Measurements from ENCODE around the gene FANCF.

The FANCF gene

DNA sequence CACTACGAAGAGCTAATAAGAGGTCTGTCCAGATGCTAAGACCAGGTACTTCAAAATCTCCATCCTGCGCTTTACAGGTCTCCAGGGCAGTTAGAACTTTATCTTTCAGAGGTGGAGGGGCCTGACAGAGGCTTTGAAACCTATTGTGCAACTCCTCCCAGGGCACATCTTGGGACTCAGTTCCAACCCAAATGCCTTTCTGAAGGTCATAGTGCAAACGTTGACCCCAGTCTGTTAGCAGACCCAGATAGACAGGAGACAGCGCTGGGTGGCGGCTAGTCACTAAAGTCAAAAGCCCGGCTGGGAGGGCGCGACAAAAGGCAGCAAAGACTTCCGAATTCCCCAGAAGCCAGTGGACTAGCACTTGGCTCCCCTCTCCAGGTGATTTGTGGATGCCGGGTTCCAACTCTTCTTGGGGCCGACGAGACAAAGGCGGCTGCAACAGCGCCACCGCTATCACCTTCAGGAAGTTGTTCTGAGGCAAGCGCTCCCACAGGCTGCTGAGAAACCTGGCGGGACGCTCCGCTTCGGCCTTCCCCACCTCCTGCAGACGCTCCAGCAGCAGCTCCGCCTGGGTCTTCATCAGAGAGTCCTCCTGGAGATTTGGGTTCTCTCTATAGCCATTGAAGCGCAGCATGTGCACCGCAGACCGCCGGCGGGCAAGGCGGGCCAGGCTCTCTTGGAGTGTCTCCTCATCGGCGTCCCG, 728 bp downstream of the FANCF start:
- DNase-seq = peak; percentile 53

DNA sequence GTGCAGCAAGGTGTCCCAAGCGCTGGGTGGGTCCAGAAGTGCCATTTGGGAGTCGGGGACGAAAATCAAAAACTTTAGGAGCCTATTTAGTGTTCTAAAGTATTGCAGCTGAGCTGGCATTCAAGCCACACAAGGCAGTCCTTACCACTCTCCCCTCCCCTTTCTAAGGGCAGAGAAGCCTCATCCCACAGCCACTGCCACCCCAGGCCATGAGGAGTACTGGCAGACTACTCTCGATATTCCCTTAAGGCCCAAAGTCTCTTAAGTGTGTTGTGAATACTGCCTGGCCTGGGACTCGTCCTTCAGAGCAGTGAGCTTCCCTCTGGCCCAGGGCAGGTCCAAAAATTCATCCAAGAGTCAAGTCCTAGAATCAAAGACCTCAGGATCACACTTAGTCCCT, 7.8 kb downstream of the FANCF start:
- DNase-seq = no peak

DNA sequence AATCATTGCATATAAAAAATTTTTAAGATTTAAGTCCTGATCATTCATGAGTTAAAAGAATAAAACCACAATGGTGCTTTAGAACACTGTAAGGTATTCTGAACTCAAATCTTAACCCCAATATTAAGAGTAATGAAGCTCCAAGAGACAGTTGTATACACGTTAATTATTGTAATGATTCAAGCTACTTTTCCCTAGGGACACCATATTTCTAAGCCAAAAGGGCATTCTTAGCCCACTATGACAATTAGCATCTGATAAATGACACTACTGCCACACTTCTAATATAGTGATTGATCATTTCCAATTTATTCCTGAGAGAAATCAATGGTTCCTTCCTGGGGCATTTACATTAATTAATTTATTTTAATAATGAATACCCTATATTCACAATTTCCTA, 21.7 kb downstream of the FANCF start:
- no peak for DNase-seq

DNA sequence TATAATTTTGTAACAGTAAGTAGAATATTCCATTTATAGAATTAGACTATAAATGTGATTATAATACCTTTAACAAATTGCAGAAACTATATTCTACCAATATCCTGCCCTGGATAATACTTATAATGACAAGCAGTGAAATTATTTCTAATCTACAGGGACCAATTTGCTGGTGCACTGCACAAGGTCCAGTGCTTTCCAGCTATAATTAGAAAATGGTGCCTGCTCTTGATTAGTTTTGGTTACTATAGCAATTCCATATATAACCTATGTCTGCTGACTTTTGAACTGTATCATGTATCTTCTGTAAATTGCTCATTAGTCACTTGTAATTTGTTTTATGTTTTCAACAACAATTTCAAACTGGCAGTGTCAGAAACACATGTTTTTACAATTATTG, 23.1 kb downstream of the FANCF start:
- DNase-seq = no peak

DNA sequence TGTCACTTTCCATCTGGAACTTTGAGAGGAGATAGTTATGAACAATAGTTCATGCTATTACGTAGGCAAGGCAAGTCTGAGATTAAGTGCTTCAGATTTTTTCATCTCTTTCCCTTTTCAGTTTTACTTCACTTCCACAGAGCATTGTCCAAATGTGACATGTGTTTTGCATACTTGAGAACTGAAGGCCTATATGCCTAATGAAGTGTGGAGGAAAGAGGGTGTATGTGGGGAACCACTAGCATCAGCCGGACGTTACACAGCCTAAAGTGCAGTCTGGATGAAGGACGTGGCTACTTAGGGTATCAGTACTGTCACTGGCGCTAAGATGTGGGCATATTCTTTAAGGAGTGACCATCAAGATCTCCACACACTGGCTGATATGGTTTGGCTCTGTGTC, 26.2 kb downstream of the FANCF start:
- no peak for DNase-seq

DNA sequence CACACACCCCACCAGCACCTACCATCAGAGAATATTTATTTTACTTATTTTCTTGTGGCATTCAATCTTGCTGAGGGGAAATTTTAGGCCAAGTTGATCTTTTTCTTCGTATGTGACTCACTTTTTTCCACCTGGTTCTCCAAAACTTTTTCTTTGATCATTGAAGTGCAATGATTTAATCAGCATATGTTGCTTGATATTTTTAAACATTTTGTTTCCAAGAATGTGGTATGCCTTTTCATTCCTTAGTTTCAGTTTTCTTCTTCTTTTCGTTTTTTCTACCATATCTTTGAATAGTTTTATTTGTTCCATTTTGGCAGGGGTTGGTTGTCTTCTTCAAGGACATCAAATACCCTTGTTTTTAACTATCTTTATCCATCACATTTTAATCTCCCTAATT, 28.6 kb downstream of the FANCF start:
- DNase-seq = no peak

DNA sequence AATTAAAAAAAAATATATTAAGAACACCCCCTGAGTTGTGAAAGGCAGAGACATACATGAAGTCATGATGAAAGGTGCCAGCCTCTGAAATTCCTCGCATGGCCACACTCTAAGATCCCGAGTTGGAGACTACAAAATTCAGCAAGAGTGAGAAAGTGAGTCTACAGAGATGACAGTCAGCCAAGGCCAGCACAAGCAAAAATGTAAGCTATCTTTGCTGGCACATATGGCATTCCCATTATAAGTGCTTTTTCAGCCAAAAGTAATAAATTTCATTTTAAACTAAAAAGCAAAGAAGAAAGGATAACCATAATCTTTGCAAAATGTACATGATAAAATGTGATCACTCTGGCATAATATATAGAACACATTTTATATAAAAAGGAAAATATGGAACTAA, 40.6 kb downstream of the FANCF start:
- no peak for DNase-seq

DNA sequence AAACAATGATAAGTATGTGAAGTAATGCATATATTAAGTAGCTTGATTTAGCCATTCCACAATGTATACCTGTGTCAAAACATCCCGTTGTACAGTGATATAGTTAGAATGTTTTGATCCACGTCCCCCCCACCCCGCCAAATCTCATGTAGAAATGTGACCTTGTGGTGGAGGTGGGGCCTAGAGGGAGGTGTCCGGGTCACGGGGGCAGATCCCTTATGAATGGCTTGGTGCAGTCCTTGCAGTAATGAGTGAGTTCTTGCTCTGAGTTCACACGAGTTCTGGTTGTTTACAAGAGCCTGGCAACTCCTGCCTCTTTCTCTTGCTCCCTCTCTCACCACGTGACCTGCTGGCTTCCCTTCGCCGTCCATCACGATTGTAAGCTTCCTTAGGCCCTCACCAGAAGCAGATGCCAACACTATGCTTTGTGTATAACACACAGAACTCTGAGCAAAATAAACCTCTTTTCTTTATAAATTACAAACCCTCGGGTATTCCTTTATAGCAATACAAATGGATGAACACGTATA, 41.6 kb downstream of the FANCF start:
- DNase-seq = no peak

DNA sequence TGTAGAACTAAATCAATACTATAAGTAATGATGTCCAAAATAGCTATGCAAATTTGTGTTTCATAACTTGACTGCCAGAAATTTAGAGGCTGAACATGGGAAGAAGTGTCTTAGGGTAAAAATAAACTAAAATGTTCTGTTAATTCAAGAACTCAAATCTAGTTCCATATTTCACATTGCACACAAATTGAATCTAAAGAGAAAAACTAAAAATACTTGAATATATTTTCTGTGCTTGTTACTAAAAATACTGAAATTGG, 43.5 kb downstream of the FANCF start:
- no peak for DNase-seq

DNA sequence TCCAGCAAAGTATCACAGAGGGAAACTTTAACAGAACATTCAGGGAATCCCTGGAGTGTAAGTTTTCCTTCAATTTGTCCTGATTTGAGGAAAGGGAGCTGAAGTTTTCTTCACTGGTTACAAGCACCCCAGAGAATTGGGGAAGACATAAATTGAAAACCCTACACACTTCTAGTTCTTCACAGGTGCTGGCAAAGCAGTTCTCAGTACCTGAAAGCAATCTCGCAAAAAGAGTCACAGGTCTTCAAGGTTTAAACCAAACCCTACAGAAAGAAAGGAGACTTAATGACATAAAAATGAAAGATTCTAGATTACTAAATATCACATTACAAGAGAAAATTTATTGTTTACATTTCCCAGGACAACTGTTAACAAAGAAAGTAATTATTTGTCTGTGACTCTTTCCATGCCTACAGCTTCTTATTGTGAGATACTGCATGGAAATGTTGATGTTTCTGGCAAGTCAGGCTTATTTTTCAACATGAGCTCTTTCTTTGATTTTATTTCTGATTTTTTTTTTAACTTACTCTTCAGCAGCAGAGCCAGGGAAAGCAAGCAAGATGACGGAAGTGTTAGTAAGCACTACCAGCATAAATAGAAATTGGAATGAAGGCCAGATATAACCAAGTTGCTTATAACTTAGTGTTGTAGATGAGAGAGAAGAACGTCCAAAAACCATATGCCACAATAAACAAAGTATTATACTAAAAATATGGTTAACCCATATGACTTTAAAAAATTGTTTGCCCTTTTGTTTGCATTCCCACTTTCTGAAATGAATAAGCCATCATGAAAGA, 44.1 kb downstream of the FANCF start:
- DNase-seq = no peak

DNA sequence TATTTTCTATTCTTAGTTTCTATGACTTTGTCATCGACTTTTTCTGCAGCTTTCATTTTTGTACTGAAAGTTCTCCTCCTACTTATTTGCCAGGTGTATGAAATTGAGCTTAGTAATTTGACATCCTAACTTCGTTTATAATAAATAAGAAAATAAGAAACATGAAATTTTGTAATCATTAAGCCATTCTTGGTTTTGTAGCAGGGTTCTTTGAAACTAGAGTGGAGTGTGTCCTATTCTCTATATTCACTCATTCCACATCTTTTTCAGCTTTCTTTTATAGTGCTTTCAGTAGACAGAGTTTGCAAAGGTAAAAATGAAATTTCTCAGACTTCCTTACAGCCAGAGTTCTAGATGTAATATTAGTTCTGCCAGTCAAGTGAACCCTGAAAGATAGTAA, 47.8 kb downstream of the FANCF start:
- no peak for DNase-seq

Measured in fibroblast of skin of scalp (primary cell).